H9 (cell line): ENCODE results near the gene PGAP6. TPM values are rescaled to one million over a fixed set of nuclear protein-coding genes. Genes with fewer than 3 reads are reported as not detected.

ENCODE experiments used
- DNase-seq: peaks from one replicate; pipeline ENCODE4 v3.0.0-alpha.2; 2017
- H2AFZ ChIP-seq: one replicate; pipeline ENCODE4 v1.6.1; 2013; ENCODE audit warnings: mild to moderate bottlenecking, low read length, control low read depth, moderate library complexity
- H2AK5ac ChIP-seq: 2 replicates; pipeline ENCODE4 v1.6.1; 2013; ENCODE audit warnings: low read length, control low read depth, mixed read lengths; ENCODE audit not compliant: insufficient read length
- H2BK120ac ChIP-seq: one replicate; pipeline ENCODE4 v1.6.1; 2013; ENCODE audit warnings: low read depth, mild to moderate bottlenecking, low read length, control low read depth, inconsistent platforms; ENCODE audit not compliant: poor library complexity, severe bottlenecking
- H2BK12ac ChIP-seq: 2 replicates; pipeline ENCODE4 v1.6.1; 2013; ENCODE audit warnings: low read length, control low read depth, mixed read lengths, low read depth; ENCODE audit not compliant: insufficient read length
- H2BK15ac ChIP-seq: 2 replicates; pipeline ENCODE4 v1.6.1; 2013; ENCODE audit warnings: low read depth, low read length, control low read depth
- H2BK20ac ChIP-seq: one replicate; pipeline ENCODE4 v1.6.1; 2013; ENCODE audit warnings: low read depth, mild to moderate bottlenecking, low read length, control low read depth, inconsistent platforms; ENCODE audit not compliant: poor library complexity, severe bottlenecking
- H2BK5ac ChIP-seq: 2 replicates; pipeline ENCODE4 v1.6.1; 2013; ENCODE audit warnings: low read length, control low read depth, mixed read lengths; ENCODE audit not compliant: insufficient read length
- H3K14ac ChIP-seq: 2 replicates; pipeline ENCODE4 v1.6.1; 2013; ENCODE audit warnings: low read length, control low read depth; ENCODE audit not compliant: insufficient read depth
- H3K18ac ChIP-seq: 2 replicates; pipeline ENCODE4 v1.6.1; 2013; ENCODE audit warnings: low read depth, mild to moderate bottlenecking, mixed read lengths, low read length, control low read depth; ENCODE audit not compliant: insufficient read length
- H3K23ac ChIP-seq: 2 replicates; pipeline ENCODE4 v1.6.1; 2013; ENCODE audit warnings: low read length, control low read depth, mixed read lengths, low read depth; ENCODE audit not compliant: insufficient read length
- H3K23me2 ChIP-seq: 2 replicates; pipeline ENCODE4 v1.6.1; 2013; ENCODE audit warnings: low read depth, mild to moderate bottlenecking, mixed read lengths, low read length, control low read depth; ENCODE audit not compliant: insufficient read length, poor library complexity, severe bottlenecking
- H3K27ac ChIP-seq: 2 replicates; pipeline ENCODE4 v1.5.1; 2013; ENCODE audit warnings: low read length, control low read depth, mixed read lengths, low read depth; ENCODE audit not compliant: insufficient read length
- H3K27me3 ChIP-seq: 2 replicates; pipeline ENCODE4 v1.6.1; 2013; ENCODE audit warnings: low read length, control low read depth, inconsistent platforms; ENCODE audit not compliant: insufficient read depth
- H3K4ac ChIP-seq: 2 replicates; pipeline ENCODE4 v1.6.1; 2013; ENCODE audit warnings: low read depth, mild to moderate bottlenecking, control low read depth, inconsistent platforms, low read length, moderate library complexity
- H3K4me1 ChIP-seq: 2 replicates; pipeline ENCODE4 v1.6.1; 2013; ENCODE audit warnings: low read length, control low read depth, inconsistent platforms; ENCODE audit not compliant: insufficient read depth
- H3K4me2 ChIP-seq: 2 replicates; pipeline ENCODE4 v1.6.1; 2013; ENCODE audit warnings: low read length, control low read depth, mixed read lengths; ENCODE audit not compliant: insufficient read length, insufficient read depth
- H3K56ac ChIP-seq: 2 replicates; pipeline ENCODE4 v1.6.1; 2013; ENCODE audit warnings: low read depth, mild to moderate bottlenecking, mixed read lengths, low read length, control low read depth; ENCODE audit not compliant: insufficient read length
- H3K79me1 ChIP-seq: 2 replicates; pipeline ENCODE4 v1.6.1; 2013; ENCODE audit warnings: low read depth, mild to moderate bottlenecking, moderate library complexity, low read length, control low read depth, inconsistent platforms; ENCODE audit not compliant: insufficient read depth, poor library complexity, severe bottlenecking
- H3K79me2 ChIP-seq: 2 replicates; pipeline ENCODE4 v1.6.1; 2013; ENCODE audit warnings: low read length, control low read depth, inconsistent platforms; ENCODE audit not compliant: insufficient read depth
- H3K9ac ChIP-seq: 2 replicates; pipeline ENCODE4 v1.6.1; 2013; ENCODE audit warnings: low read length, control low read depth, mixed read lengths; ENCODE audit not compliant: insufficient read length; ENCODE audit errors: extremely low read depth
- H3K9me3 ChIP-seq: one replicate; pipeline ENCODE4 v1.6.1; 2013; ENCODE audit warnings: low read depth, low read length, inconsistent platforms; ENCODE audit not compliant: control insufficient read depth
- H3T11ph ChIP-seq: one replicate; pipeline ENCODE4 v1.6.1; 2013; ENCODE audit warnings: mild to moderate bottlenecking, low read length, control low read depth, inconsistent platforms
- H4K20me1 ChIP-seq: one replicate; pipeline ENCODE4 v1.6.1; 2013; ENCODE audit not compliant: control insufficient read depth, insufficient read length, insufficient read depth
- H4K5ac ChIP-seq: 2 replicates; pipeline ENCODE4 v1.6.1; 2013; ENCODE audit warnings: low read depth, mild to moderate bottlenecking, mixed read lengths, low read length, control low read depth; ENCODE audit not compliant: insufficient read length
- H4K8ac ChIP-seq: replicated peaks from 2 replicates; pipeline ENCODE4 v1.6.1; 2013; ENCODE audit warnings: low read length, control low read depth, mixed read lengths, low read depth; ENCODE audit not compliant: insufficient read length
- H4K91ac ChIP-seq: 2 replicates; pipeline ENCODE4 v1.6.1; 2013; ENCODE audit warnings: low read depth, mild to moderate bottlenecking, moderate library complexity, mixed read lengths, low read length, control low read depth; ENCODE audit not compliant: insufficient read length
- H3K27ac Mint-ChIP-seq, 3 experiments: 2 replicates in 2 of 3; 3 replicates in 1 of 3; pipeline ENCODE4 v1.8.0; 2020 to 2021; ENCODE audit warnings: mixed read lengths in 3 of 3, mild to moderate bottlenecking in 1 of 3, moderate library complexity in 1 of 3
- H3K27me3 Mint-ChIP-seq: 2 replicates; pipeline ENCODE4 v1.8.0; 2021; ENCODE audit warnings: low read depth, mild to moderate bottlenecking, moderate library complexity, mixed read lengths
- H3K36me3 Mint-ChIP-seq, 3 experiments: 2 replicates in 2 of 3; 3 replicates in 1 of 3; pipeline ENCODE4 v1.8.0; 2020 to 2021; ENCODE audit warnings: low read depth in 3 of 3, mixed read lengths in 3 of 3; ENCODE audit not compliant: insufficient read depth in 1 of 3
- H3K4me1 Mint-ChIP-seq, 2 experiments: 2 replicates each; pipeline ENCODE4 v1.8.0; 2020; ENCODE audit warnings: mixed read lengths in 2 of 2
- H3K4me3 Mint-ChIP-seq, 2 experiments: 2 replicates in 1 of 2; 3 replicates in 1 of 2; pipeline ENCODE4 v1.8.0; 2020 to 2021; ENCODE audit warnings: mild to moderate bottlenecking in 2 of 2, mixed read lengths in 2 of 2, moderate library complexity in 1 of 2
- H3K9me3 Mint-ChIP-seq, 2 experiments: 2 replicates in 1 of 2; 3 replicates in 1 of 2; pipeline ENCODE4 v1.8.0; 2020; ENCODE audit warnings: mild to moderate bottlenecking in 2 of 2, mixed read lengths in 2 of 2, moderate library complexity in 1 of 2
- CTCF ChIP-seq: fragments of 200-600 bp; sonication (generic); conservative IDR thresholded peaks from 3 replicates; pipeline ENCODE4 v1.8.0; 2021; ENCODE audit warnings: antibody characterized with exemption, mild to moderate bottlenecking
- WGBS: extraction: QIAGEN DNeasy Blood & Tissue Kit; methylation state at CpG from one replicate; pipeline ENCODE4 v1.1.7; 2013; ENCODE audit warnings: missing lambda C conversion rate, low lambda C conversion rate, mixed read lengths; ENCODE audit not compliant: insufficient read length; ENCODE audit errors: extremely low coverage; 5-methylcytosine and 5-hydroxymethylcytosine counted together
- total RNA-seq: library from RNA; stranded (reverse); gene quantifications from 2 replicates; pipeline ENCODE4 v1.2.1, GENCODE V29; 2021

Gene PGAP6
- total RNA-seq, 1 experiment from 2014 or later = 111 TPM

DNA sequence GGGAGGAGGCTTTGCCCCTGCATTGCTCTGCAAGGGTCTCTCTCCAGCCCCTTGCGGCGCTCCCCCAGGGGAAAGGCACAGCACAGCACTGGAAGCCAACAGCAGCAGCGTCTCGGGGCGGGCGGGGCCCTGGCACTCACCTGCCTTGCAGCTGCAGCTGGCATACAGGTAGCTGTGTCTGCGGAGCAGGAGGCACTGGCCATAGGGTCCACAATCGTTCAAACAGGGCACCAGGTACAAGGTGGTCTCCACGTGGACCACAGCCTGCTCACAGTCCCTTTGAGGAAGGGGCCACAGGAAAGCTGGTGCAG is 7.2 kb downstream of the PGAP6 start:
- Histone ChIP-seq H2BK5ac (no peak overlapping the region), H3K9ac (no peak overlapping the region), H4K8ac (no peak overlapping the region), H4K20me1 (no peaks in the 10 kb centered on the region), H3K27me3 (no peaks in the 10 kb centered on the region), H3K18ac (no peak overlapping the region), H2BK20ac (no peak overlapping the region), H3K56ac (no peak overlapping the region), H3T11ph (no peak overlapping the region), H3K23me2 (no peaks in the 10 kb centered on the region), H3K4me2 (no peak overlapping the region), H2AFZ (no peak overlapping the region), H3K79me2 (no peaks in the 10 kb centered on the region; the same call in 1 of the 2 replicates), H3K4ac (no peak overlapping the region), H3K4me1 (no peaks in the 10 kb centered on the region), H2BK120ac (no peak overlapping the region), H2BK12ac (no peak overlapping the region), H3K9me3 (no peaks in the 10 kb centered on the region), H3K14ac (no peak overlapping the region), H3K23ac (no peak overlapping the region), H2AK5ac (no peak overlapping the region), H4K5ac (no peak overlapping the region), H4K91ac (no peak overlapping the region), H3K27ac (no peak overlapping the region), H2BK15ac (no peak overlapping the region), H3K79me1 (no peaks in the 10 kb centered on the region)
- H3K4me1 Mint-ChIP-seq = peaks cover 11 to 21% of the 10 kb centered on the region in 2 experiments
- no peak overlapping the region for H3K4me3 Mint-ChIP-seq
- no peaks in the 10 kb centered on the region for H3K9me3 Mint-ChIP-seq
- H3K36me3 Mint-ChIP-seq = peaks cover 5 to 47% (median 22%) of the 10 kb centered on the region in 3 experiments
- no CpG with 5 or more reads among the region's 9 CpGs for WGBS
- H3K27ac Mint-ChIP-seq = no peak overlapping the region
- DNase-seq = no peak
- TF ChIP-seq CTCF = no peak
- no peaks in the 10 kb centered on the region; the same call in 1 of the 2 replicates for H3K27me3 Mint-ChIP-seq
